Measurements from ENCODE around the gene PEX14. TPM values are rescaled to one million over a fixed set of nuclear protein-coding genes. Genes with fewer than 3 reads are reported as not detected.

The PEX14 gene
- total RNA-seq, 1 experiment from 2014 or later = 29.3 TPM

GRCh38 chr1:10510520-10511493 is 36.1 kb downstream of the PEX14 start:
- H3K4me2 ChIP-seq (ENCODE audit: low read length) = peak overlapping the region; percentile 65
- ChIA-PET POLR2A (no interaction called here), CTCF (interaction anchor here (0.8 to 1.8 kb wide), 3 partner anchors 16 to 357 kb away, joined by 3 to 5 read pairs (median 5); no protein-coding TSS in a partner anchor), RAD21 (ENCODE audit: low non-redundant PET in 1 of 2, low total read pairs in 2 of 2, uncharacterized antibody in 2 of 2, unreplicated experiment in 2 of 2) (no interaction called here)
- peaks cover 78% of the 10 kb centered on the region for H3K79me2 ChIP-seq (ENCODE audit: insufficient read depth, low read length)
- no peaks in the 10 kb centered on the region for H3K36me3 ChIP-seq (ENCODE audit: control insufficient read depth in 1 of 2, insufficient read depth in 2 of 2, low read length in 2 of 2)
- DNase-seq (ENCODE audit: low read depth, low spot score) (peak; percentile 24), ATAC-seq (peak; percentile 57)
- H4K20me1 ChIP-seq (ENCODE audit: insufficient read depth) = peaks cover 3% of the 10 kb centered on the region; the same call in 1 of the 2 replicates
- no peaks in the 10 kb centered on the region for H3K27me3 ChIP-seq (ENCODE audit: insufficient read depth, low read length)
- H3K9ac ChIP-seq (ENCODE audit: low read length) = peak overlapping the region; percentile 21
- H3K27ac ChIP-seq (ENCODE audit: low read depth, low read length) = no peak overlapping the region; the same call in 1 of the 2 replicates
- H3K9me3 ChIP-seq (ENCODE audit: control insufficient read depth in 1 of 2, insufficient read depth in 1 of 2, low read depth in 1 of 2, low read length in 2 of 2) = no peaks in the 10 kb centered on the region
- peaks cover 17 to 30% of the 10 kb centered on the region in 2 experiments for H3K4me1 ChIP-seq (ENCODE audit: control insufficient read depth in 1 of 2, insufficient read depth in 2 of 2, low read length in 2 of 2)
- H2AFZ ChIP-seq (ENCODE audit: low read depth, low read length, poor library complexity, severe bottlenecking) = no peak overlapping the region
- peak overlapping the region in 1 of 2 experiments; percentile 13; a peak in 2 of 4 replicates for H3K4me3 ChIP-seq (replicated peaks in 1 of 2; ENCODE audit: low read depth in 1 of 2, low read length in 2 of 2)
- BruUV-seq (replicated peaks) = no TSS peak
- intact Hi-C loops (cut with micrococcal nuclease) = no loop called here
- H3K9me2 ChIP-seq (ENCODE audit: insufficient read depth) = no peaks in the 10 kb centered on the region
- TF ChIP-seq ELF1 (IDR thresholded peaks at IDR 0.05; ENCODE audit: borderline replicate concordance, low read depth) (no peak), RAD21 (IDR thresholded peaks at IDR 0.05; ENCODE audit: low read depth) (no peak), CEBPB (IDR thresholded peaks at IDR 0.05; ENCODE audit: low read depth) (no peak), TCF7L2 (IDR thresholded peaks at IDR 0.05; ENCODE audit: borderline replicate concordance, extremely low read depth, insufficient read depth, insufficient read length) (no peak), CTCF (IDR thresholded peaks at IDR 0.05 in 2 of 3, conservative IDR thresholded peaks at IDR 0.05 in 1 of 3; ENCODE audit: borderline replicate concordance in 1 of 3, insufficient read depth in 1 of 3, low read depth in 2 of 3, low read length in 2 of 3) (no peak), POLR2AphosphoS5 (IDR thresholded peaks at IDR 0.05; ENCODE audit: low read depth, low read length) (no peak), EGR1 (IDR thresholded peaks at IDR 0.05; ENCODE audit: low read depth) (no peak), EZH2 (IDR thresholded peaks at IDR 0.05) (no peak), POLR2A (IDR thresholded peaks at IDR 0.05; ENCODE audit: borderline replicate concordance, extremely low read depth, insufficient read depth, insufficient read length) (no peak), ATF3 (IDR thresholded peaks at IDR 0.05) (no peak), JUND (IDR thresholded peaks at IDR 0.05) (peak; percentile 43; the same call in 1 of the 2 replicates), YY1 (IDR thresholded peaks at IDR 0.05; ENCODE audit: extremely low read depth, insufficient replicate concordance, low read depth, low read length) (no peak), SRF (IDR thresholded peaks at IDR 0.05; ENCODE audit: low read depth) (no peak), REST (IDR thresholded peaks at IDR 0.05; ENCODE audit: low read depth) (no peak), SIN3A (IDR thresholded peaks at IDR 0.05; ENCODE audit: low read depth) (no peak), CBX3 (IDR thresholded peaks at IDR 0.05; ENCODE audit: low read depth) (no peak), SP1 (IDR thresholded peaks at IDR 0.05; ENCODE audit: low read depth) (no peak), ZNF274 (IDR thresholded peaks at IDR 0.05; ENCODE audit: low read depth, low read length) (no peak), ZFX (IDR thresholded peaks at IDR 0.05) (no peak), EZH2phosphoT487 (IDR thresholded peaks at IDR 0.05; ENCODE audit: borderline replicate concordance) (no peak)
- TF ChIP-seq, protein P1, sequence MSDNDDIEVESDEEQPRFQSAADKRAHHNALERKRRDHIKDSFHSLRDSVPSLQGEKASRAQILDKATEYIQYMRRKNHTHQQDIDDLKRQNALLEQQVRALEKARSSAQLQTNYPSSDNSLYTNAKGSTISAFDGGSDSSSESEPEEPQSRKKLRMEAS (IDR thresholded peaks at IDR 0.05) = peak; percentile 34; the same call in 1 of the 2 replicates
